Calu3 (cell line): ENCODE results near the gene IQSEC2. TPM values are rescaled to one million over a fixed set of nuclear protein-coding genes. Genes with fewer than 3 reads are reported as not detected.

ENCODE experiments used
- Bru-seq: library from RNA; stranded (reverse); fragments of 400-500 nt; gene quantifications from one replicate; lab custom pipeline; 2021; lab: Mats Ljungman, UMichigan
- BruChase-seq, 2 experiments: library from RNA; stranded (reverse); fragments of 400-500 nt; gene quantifications; one replicate each; lab custom pipeline; 2021; lab: Mats Ljungman, UMichigan
- BruUV-seq: library from RNA; stranded (reverse); fragments of 400-500 nt; replicated peaks from 2 replicates; lab custom pipeline; 2021; lab: Mats Ljungman, UMichigan
- CTCF ChIA-PET: fragments of 300-600 bp; sonication (Branson Sonifier 250); formaldehyde crosslinking; loops from one replicate; lab custom pipeline; 2022; ENCODE audit warnings: antibody characterized with exemption; lab: Charles Lee
- DNase-seq: peaks from one replicate; pipeline ENCODE4 v3.0.0; 2022
- H3K27ac Mint-ChIP-seq: one replicate; pipeline ENCODE4 v1.8.0; 2022; ENCODE audit warnings: mixed read lengths; ENCODE audit not compliant: unreplicated experiment
- H3K27me3 Mint-ChIP-seq: one replicate; pipeline ENCODE4 v1.8.0; 2022; ENCODE audit warnings: mixed read lengths; ENCODE audit not compliant: unreplicated experiment
- H3K36me3 Mint-ChIP-seq: one replicate; pipeline ENCODE4 v1.8.0; 2022; ENCODE audit warnings: mild to moderate bottlenecking, moderate library complexity, mixed read lengths; ENCODE audit not compliant: insufficient read depth, unreplicated experiment
- H3K4me1 Mint-ChIP-seq: one replicate; pipeline ENCODE4 v1.8.0; 2022; ENCODE audit warnings: mild to moderate bottlenecking, low read depth, mixed read lengths; ENCODE audit not compliant: unreplicated experiment
- H3K4me3 Mint-ChIP-seq: one replicate; pipeline ENCODE4 v1.8.0; 2022; ENCODE audit warnings: mild to moderate bottlenecking, low read depth, moderate library complexity, mixed read lengths; ENCODE audit not compliant: unreplicated experiment
- H3K9me3 Mint-ChIP-seq: one replicate; pipeline ENCODE4 v1.8.0; 2022; ENCODE audit warnings: low read depth, mixed read lengths; ENCODE audit not compliant: unreplicated experiment
- intact Hi-C: fragments of 100-400 bp; cut with micrococcal nuclease; formaldehyde crosslinking; loops from one replicate; pipeline ENCODE4 v1.10.0; 2022; ENCODE audit not compliant: unreplicated experiment
- long read RNA-seq: library from polyadenylated mRNA; stranded (forward); transcript quantifications from one replicate; pipeline ENCODE4 v2.0.0, GENCODE V29; 2022
- total RNA-seq: library from RNA; stranded (reverse); gene quantifications from 2 replicates; pipeline ENCODE4 v1.2.3, GENCODE V29; 2022
- TF ChIP-seq, protein P1 (sequence below): fragments of 200-600 bp; IDR thresholded peaks from one replicate; pipeline ENCODE4 v1.8.0; 2022; ENCODE audit warnings: antibody characterized with exemption; ENCODE audit not compliant: unreplicated experiment

The IQSEC2 gene
- total RNA-seq (14.1 and 15.2 TPM in 2 replicates), Bru-seq, nascent RNA (percentile 41 among the genes with signal in this experiment), BruChase-seq, experiment 1, labeled RNA remaining after a 6-hour chase (percentile 48 among the genes with signal in this experiment), BruChase-seq, experiment 2, labeled RNA remaining after a 2-hour chase (percentile 45 among the genes with signal in this experiment)
- long read RNA-seq, partial matches to known transcripts: 0 of 9 reads
- long read RNA-seq, other reads (novel, unspliced or antisense): 3 of 9 reads

DNA sequence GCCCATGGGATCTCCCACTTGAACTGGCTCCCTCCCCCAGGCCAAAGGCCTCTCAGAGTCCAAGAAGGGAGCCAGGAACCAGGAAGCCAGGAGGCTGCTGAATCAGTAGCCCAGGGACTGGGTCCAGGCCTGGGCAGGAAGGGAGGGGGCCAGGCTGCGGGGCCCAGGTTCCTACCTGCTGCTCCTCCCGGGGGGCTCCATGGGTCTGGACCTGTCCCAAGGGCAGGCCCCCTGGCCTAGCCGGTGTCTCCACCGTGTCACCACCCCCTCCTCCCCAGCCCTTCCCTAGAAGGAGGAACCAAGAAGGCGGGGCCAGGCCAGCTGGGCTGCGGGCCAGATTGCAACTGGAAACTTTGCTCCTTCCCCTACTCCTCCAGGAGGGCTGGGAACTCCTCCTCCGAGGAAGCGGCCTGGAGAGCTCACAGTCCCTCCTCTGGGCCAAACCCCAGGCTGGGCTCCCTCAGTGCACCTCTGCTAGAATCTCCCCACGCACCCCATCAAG is at the start of gene IQSEC2:
Gene IQSEC2 (minus strand): TSS at position 264 of the 502 bp plus-strand sequence.
- Mint-ChIP-seq H3K4me3 (peak within 1 kb of the TSS; percentile 58), H3K9me3 (no peaks in the 10 kb centered on the region), H3K27me3 (no peaks in the 10 kb centered on the region), H3K36me3 (peaks cover 3% of the 10 kb centered on the region), H3K4me1 (peaks cover 9% of the 10 kb centered on the region), H3K27ac (peak within 1 kb of the TSS; percentile 70)
- intact Hi-C loops: loop anchor here (5.0 kb wide), 1 partner anchor 36 kb away; no protein-coding TSS in a partner anchor
- CTCF ChIA-PET: interaction anchor here (0.7 kb wide), 1 partner anchor 32 kb away, joined by 3 read pairs; no protein-coding TSS in a partner anchor
- DNase-seq: peak; percentile 85
- TF ChIP-seq, protein P1, sequence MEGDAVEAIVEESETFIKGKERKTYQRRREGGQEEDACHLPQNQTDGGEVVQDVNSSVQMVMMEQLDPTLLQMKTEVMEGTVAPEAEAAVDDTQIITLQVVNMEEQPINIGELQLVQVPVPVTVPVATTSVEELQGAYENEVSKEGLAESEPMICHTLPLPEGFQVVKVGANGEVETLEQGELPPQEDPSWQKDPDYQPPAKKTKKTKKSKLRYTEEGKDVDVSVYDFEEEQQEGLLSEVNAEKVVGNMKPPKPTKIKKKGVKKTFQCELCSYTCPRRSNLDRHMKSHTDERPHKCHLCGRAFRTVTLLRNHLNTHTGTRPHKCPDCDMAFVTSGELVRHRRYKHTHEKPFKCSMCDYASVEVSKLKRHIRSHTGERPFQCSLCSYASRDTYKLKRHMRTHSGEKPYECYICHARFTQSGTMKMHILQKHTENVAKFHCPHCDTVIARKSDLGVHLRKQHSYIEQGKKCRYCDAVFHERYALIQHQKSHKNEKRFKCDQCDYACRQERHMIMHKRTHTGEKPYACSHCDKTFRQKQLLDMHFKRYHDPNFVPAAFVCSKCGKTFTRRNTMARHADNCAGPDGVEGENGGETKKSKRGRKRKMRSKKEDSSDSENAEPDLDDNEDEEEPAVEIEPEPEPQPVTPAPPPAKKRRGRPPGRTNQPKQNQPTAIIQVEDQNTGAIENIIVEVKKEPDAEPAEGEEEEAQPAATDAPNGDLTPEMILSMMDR: no peak
- no TSS peak for BruUV-seq

DNA sequence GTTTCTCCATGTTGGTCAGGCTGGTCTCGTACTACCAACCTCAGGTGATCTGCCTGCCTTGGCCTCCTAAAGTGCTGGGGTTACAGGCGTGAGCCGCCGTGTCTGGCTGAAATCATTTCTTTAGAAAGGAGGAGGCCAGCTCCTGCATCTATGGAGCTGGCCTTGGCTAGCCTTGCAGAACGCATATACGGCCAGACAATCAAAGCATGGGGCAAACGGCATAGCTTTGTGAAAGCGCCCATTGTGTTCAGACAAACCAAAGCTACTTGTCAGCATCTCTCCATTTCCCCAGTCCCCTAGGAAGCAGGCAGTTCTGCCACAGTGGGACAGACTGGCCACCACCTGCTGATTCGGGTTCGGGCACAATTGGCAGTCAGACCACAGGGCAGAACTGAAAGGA is 48.9 kb upstream of the IQSEC2 start:
- TF ChIP-seq, protein P1: no peak
- no peak for DNase-seq
- no peaks in the 10 kb centered on the region for H3K36me3 Mint-ChIP-seq
- H3K4me1 Mint-ChIP-seq: no peaks in the 10 kb centered on the region
- BruUV-seq: no TSS peak
- peaks cover 88% of the 10 kb centered on the region for H3K27me3 Mint-ChIP-seq
- no peak overlapping the region for H3K4me3 Mint-ChIP-seq
- intact Hi-C loops: loop anchor here (2.0 kb wide), 1 partner anchor 14 kb away; no protein-coding TSS in a partner anchor
- no peak overlapping the region for H3K27ac Mint-ChIP-seq
- no peaks in the 10 kb centered on the region for H3K9me3 Mint-ChIP-seq
- CTCF ChIA-PET: interaction anchor here (2.8 kb wide), 1 partner anchor 12 kb away, joined by 9 read pairs; no protein-coding TSS in a partner anchor

DNA sequence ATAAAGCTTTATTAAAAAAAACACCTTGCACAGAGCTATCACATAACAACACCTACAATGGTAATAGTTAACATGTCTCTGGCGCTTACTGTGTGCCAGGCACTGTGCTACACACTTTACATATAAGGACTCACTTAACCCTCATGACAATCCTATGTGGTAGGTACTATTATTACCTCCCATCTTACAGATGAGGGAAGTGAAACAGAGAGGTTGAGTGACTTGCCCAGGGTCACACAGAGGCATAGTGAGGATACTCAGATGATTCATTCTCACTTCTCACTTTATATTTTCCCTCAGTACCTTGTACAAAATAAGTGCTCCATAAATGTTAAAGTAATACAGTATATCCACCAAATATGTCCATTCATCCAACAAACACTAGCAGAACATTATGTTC is 43.4 kb upstream of the IQSEC2 start:
- intact Hi-C loops: no loop called here
- no peak for DNase-seq
- no peak overlapping the region for H3K27ac Mint-ChIP-seq
- CTCF ChIA-PET: no interaction called here
- H3K27me3 Mint-ChIP-seq: peaks cover 97% of the 10 kb centered on the region
- H3K4me1 Mint-ChIP-seq: peaks cover 10% of the 10 kb centered on the region
- BruUV-seq: no TSS peak
- no peak overlapping the region for H3K4me3 Mint-ChIP-seq
- H3K9me3 Mint-ChIP-seq: no peaks in the 10 kb centered on the region
- TF ChIP-seq, protein P1: no peak
- peaks cover 12% of the 10 kb centered on the region for H3K36me3 Mint-ChIP-seq

DNA sequence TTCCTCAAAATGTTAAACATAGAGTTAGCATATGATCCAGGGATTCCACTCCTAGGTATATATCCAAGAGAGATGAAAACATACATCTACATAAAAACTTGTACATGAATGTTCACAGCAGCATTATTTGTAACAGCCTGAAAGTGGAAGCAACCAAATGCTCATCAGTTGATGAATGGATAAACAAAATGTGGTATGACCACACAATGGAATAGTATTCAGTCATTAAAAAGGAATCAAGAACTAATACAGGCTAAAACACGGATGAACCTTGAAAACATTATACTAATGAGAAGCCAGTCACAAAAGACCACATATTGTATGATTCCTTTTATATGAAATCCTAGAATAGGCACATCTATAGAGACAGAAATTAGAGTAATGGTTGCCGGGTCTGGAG is 42.7 kb upstream of the IQSEC2 start:
- intact Hi-C loops: no loop called here
- H3K4me1 Mint-ChIP-seq: peaks cover 10% of the 10 kb centered on the region
- H3K9me3 Mint-ChIP-seq: no peaks in the 10 kb centered on the region
- no peak overlapping the region for H3K4me3 Mint-ChIP-seq
- CTCF ChIA-PET: no interaction called here
- H3K27me3 Mint-ChIP-seq: peaks cover 97% of the 10 kb centered on the region
- TF ChIP-seq, protein P1: no peak
- BruUV-seq: no TSS peak
- H3K36me3 Mint-ChIP-seq: peaks cover 14% of the 10 kb centered on the region
- no peak overlapping the region for H3K27ac Mint-ChIP-seq
- DNase-seq: no peak
